Measurements from ENCODE around the gene NFATC1.

NFATC1 gene

DNA sequence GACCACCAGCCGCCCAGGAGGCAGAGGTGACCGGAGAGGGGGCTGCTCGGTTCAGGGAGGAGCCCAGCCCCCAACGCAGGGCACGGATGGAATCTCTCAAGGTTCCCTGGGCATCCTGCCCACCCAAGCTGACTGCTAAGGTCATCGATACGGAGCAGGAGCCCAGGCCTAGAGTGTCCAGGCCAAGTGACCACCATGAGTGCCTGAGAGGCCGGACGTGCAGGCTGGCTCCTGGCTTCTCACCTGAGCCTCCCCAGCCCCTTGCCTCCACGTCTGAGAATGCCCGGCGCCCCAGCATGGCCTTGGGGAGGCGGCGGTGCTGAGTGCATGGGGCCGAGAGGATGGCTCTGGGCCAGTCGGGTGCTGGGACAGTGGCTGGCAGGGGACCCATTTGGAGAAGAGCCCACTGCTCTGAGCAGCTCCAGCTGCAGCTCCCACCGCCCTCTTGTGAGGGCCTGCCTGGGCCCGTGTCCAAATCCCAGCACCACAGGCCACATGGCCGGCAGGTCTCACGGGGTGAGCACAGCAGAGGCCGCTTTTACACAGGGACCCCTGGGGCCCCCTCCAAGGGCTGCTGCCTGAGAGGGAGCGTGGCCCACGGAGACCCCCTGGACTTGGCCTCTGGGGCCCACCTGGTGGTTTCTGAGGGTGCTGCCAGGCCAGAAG, 181.1 kb downstream of the NFATC1 start:
- Histone ChIP-seq H3K36me3 (ENCODE audit: insufficient read depth, low read depth, low read length) (no peaks in the 10 kb centered on the region), H3K9ac (ENCODE audit: low read depth, low read length) (no peak overlapping the region), H3K27ac (ENCODE audit: low read length) (no peak overlapping the region), H3K4me1 (ENCODE audit: insufficient read depth, low read length) (no peaks in the 10 kb centered on the region), H3K27me3 (ENCODE audit: insufficient read depth, low read length) (no peaks in the 10 kb centered on the region), H3K4me3 (ENCODE audit: low read length) (no peak overlapping the region), H3K9me3 (ENCODE audit: insufficient read depth, low read depth, low read length) (peaks cover 19% of the 10 kb centered on the region)

GRCh38 chr18:79577451-79578395, 182.0 kb downstream of the NFATC1 start:
- Histone ChIP-seq H3K9ac (ENCODE audit: low read depth, low read length) (no peak overlapping the region), H3K27ac (ENCODE audit: low read length) (no peak overlapping the region), H3K27me3 (ENCODE audit: insufficient read depth, low read length) (no peaks in the 10 kb centered on the region)

DNA sequence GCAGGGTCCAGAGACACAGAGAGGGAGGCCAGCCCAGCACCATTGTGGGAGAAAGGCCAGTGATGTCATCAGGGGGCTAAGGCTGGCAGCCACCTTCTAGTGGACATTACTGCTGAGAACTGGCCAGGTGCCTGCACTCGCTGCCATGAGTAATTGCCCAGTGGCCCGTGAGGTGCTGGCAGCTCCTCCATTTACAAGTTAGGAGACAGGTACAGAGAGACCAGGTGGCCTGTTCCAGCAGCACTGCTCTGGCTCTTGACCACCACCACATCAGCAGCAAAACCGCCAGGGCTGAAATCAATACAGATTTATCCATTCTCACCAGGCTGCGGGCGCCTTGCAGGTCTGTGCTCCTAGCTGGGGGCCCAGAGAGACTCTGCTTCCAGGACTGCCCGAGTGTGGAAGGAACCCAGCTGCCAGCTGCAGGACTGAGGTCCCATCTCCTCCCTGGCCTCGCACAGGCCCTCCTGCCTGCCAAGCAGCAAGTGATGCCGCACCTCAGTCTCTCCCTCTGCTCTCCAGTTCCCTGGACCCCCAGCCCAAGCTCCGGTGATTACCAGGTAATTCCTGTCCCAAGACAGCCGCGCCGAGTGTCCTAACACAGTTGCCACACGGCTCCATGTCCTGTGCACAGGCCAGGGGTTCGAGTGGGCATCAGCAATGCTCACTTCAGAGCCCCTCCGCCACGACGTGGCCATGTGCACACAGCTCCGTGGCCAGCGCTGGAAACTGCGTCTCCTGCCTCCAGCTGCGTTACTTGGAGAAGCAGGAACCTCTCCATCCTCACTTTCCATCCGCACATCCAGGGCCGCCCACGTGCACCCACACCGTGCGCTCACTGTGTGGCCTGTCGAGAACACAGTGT, 182.9 kb downstream of the NFATC1 start:
- Histone ChIP-seq H3K4me1 (ENCODE audit: insufficient read depth, low read length) (no peaks in the 10 kb centered on the region), H3K27me3 (ENCODE audit: insufficient read depth, low read length) (no peaks in the 10 kb centered on the region)

More at GRCh38 chr18:79577451-79578395, 182.0 kb downstream of the NFATC1 start:
- Histone ChIP-seq H3K4me3 (ENCODE audit: low read length) (no peak overlapping the region), H3K4me1 (ENCODE audit: insufficient read depth, low read length) (no peaks in the 10 kb centered on the region), H3K36me3 (ENCODE audit: insufficient read depth, low read depth, low read length) (no peaks in the 10 kb centered on the region), H3K9me3 (ENCODE audit: insufficient read depth, low read depth, low read length) (peaks cover 16% of the 10 kb centered on the region)

More for the DNA sequence above, 182.9 kb downstream of the NFATC1 start:
- Histone ChIP-seq H3K4me3 (ENCODE audit: low read length) (no peak overlapping the region), H3K27ac (ENCODE audit: low read length) (no peak overlapping the region), H3K9me3 (ENCODE audit: insufficient read depth, low read depth, low read length) (peaks cover 7% of the 10 kb centered on the region), H3K9ac (ENCODE audit: low read depth, low read length) (no peak overlapping the region), H3K36me3 (ENCODE audit: insufficient read depth, low read depth, low read length) (no peaks in the 10 kb centered on the region)
